Epithelial cell of esophagus (primary cell): ENCODE data around the gene ATP11B.

Source experiments
- DNase-seq: peaks from one replicate; pipeline ENCODE4 v3.0.0; 2010; ENCODE audit warnings: low read depth
- H3K4me3 ChIP-seq: 2 replicates; pipeline ENCODE4 v1.5.1; 2011; ENCODE audit warnings: mild to moderate bottlenecking, low read length, control low read depth
- CTCF ChIP-seq: IDR thresholded peaks from 2 replicates; pipeline ENCODE4 v1.5.1; 2011; ENCODE audit warnings: low read depth, mild to moderate bottlenecking, low read length, control low read depth, inconsistent platforms; ENCODE audit not compliant: insufficient read depth; ENCODE audit errors: missing control alignments

Gene ATP11B

DNA sequence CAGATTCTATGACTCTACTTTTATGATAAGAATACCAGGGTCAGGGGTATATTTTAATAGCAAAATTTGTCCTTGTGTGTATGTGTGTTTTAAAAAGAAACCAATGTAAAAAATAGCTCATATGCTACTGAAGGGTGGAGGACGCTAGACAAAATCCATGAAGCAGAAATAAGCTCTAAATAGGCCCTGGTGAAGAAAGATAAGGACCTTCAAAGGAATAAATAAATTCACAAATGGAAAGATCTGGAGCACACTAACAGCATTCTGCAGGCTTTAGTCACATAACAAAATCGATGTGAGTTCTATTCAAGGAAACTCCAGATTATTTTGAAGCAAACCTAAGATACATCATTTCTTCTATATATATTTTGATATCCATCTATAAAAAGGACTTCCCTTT is 27.2 kb upstream of the ATP11B start:
- H3K4me3 ChIP-seq, result no peak overlapping the region
- TF ChIP-seq CTCF, result no peak
- DNase-seq, result no peak

DNA sequence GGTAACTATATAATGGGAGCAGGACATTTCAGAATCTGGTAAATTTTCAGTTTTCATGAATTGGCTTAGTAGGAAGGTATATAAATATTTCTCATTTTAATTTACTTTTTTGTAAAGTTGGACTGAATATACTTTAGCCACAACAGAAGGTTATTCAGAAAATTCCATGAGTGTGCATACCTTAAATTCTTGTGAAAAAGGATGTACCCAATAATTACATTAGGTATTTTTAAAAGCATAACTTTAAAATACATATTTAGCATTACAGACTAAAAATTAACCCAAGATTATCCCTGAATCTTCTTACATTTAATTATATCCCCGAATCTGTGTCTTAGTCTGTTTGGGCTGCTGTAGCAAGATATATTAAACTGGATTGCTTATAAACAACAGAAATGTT is 24.9 kb upstream of the ATP11B start:
- no peak overlapping the region for H3K4me3 ChIP-seq
- no peak for DNase-seq
- TF ChIP-seq CTCF, result no peak

DNA sequence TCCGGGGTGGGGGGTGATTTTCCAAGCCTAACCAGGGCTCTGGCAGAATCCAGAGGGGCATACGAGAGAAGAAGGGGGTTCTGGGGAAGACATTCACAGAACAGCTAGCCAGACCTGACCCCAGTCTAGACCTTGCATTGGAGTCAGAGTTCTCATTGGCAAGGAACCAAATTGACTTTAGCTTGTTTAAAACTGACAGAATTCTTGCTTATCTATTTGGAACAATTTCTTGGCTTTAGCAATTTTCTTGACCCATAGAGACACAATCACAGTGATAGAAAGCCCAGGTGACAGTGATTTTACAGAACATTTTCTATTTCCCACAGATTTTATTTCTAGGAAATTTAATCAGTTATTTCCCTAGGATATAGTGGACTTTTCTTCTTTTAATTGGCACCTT is 23.6 kb upstream of the ATP11B start:
- no peak overlapping the region for H3K4me3 ChIP-seq
- TF ChIP-seq CTCF, result no peak
- no peak for DNase-seq

DNA sequence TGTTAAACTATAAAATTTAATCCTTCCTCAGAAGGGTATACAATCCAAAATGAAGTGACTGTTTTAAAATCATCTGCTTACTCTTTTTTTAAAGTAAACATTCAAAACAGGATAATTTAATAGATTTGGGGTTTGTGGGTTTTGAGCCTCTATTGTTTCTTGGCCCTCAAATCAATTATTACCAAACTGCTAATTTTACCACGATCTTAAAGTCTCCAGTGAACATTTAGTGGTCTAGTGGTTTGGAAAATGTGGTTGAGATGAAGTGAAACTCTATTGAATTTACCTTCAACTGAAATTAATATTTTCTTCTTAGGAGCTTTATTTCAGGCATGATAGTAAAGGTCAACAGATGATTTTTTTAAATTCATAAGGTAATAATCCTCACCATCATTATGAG is 11.2 kb upstream of the ATP11B start:
- H3K4me3 ChIP-seq, result no peak overlapping the region
- no peak for DNase-seq
- TF ChIP-seq CTCF, result no peak

DNA sequence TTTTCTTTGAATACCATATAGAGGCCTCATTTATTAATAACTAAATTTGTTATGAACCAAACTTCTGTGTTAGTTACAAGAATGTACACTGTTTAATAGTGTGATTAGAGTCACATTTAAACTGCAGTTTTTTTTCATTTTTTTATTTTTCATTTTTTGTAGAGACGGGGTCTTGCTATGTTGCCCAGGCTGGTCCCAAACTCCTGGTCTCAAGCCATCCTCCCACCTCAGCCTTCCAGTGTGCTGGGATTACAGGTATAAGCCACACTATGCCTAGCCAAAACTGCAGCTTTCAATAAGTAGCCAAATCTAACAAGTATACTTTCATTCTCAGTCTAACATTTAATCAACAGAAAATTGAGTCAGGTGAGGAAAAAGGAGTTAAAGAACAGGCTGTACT is 10.2 kb upstream of the ATP11B start:
- TF ChIP-seq CTCF, result no peak
- no peak for DNase-seq

DNA sequence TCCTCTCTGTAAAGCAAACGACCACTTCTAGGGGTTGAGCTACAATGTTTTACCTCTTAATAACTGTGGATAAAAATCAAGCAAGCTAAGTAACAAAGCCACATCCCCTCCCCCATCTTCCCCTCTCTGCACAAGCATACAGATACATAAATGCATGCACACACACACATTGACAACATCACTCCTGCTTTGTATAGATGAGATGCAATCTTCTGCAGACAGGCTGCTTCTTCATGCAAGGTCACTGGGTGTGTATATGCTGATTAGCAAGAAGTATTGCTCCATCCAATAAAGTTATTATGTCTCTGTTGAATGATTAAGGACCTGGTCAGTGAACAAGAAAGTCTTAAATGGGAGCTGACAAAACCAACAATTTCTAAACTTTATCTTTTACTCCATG is 8.8 kb upstream of the ATP11B start:
- no peak for TF ChIP-seq CTCF
- no peak for DNase-seq
- no peak overlapping the region for H3K4me3 ChIP-seq

More for the DNA sequence above, 10.2 kb upstream of the ATP11B start:
- no peak overlapping the region for H3K4me3 ChIP-seq

GRCh38 chr3:182785142-182785541 is 8.2 kb upstream of the ATP11B start:
- no peak for DNase-seq
- no peak overlapping the region for H3K4me3 ChIP-seq
- no peak for TF ChIP-seq CTCF
